HG02970 (cell line): ENCODE data around the gene IGFL4.

ENCODE experiments used
- ATAC-seq: cut with Tn5 transposase; IDR thresholded peaks from one replicate; pipeline ENCODE4 v1.9.1; 2021; ENCODE audit warnings: mild to moderate bottlenecking, moderate library complexity, moderate number of reproducible peaks; ENCODE audit not compliant: unreplicated experiment, low FRiP score

The IGFL4 gene

GRCh38 chr19:46022431-46023310, 18.1 kb downstream of the IGFL4 start, which contains the start of gene PGLYRP1:
TSS of gene PGLYRP1 (minus strand) at chr19:46023053. CDS start at chr19:46023021, 32 bp downstream.
- ATAC-seq: no peak

GRCh38 chr19:46022061-46022430, 18.8 kb downstream of the IGFL4 start:
- ATAC-seq: no peak

DNA sequence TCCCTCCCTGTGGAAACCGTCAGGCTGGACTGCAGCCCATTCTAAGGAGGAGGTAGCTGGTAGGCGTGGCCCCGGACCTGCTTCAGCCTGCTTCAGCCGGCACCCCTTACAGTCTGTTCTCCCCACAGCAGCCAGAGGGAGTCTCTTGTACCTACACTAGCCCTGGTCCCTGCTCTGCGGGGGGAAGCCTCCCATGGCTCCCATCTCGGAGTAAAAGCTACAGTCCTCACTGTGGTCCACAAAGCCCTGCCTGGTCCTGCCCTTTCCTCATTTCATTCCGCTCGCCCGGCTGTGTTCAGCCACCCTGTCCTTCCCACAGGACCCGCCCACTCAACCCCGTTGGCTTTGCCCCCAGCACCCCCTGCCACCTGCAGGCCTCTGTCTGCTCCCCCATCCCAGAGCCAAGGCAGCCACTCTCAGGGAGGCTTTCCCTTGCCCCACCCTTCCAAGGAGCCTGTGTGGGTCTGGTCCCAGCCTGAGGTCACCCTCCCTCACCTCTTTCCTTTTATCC, 19.2 kb downstream of the IGFL4 start:
- ATAC-seq: no peak

GRCh38 chr19:46020819-46021125, 20.0 kb downstream of the IGFL4 start:
- no peak for ATAC-seq

DNA sequence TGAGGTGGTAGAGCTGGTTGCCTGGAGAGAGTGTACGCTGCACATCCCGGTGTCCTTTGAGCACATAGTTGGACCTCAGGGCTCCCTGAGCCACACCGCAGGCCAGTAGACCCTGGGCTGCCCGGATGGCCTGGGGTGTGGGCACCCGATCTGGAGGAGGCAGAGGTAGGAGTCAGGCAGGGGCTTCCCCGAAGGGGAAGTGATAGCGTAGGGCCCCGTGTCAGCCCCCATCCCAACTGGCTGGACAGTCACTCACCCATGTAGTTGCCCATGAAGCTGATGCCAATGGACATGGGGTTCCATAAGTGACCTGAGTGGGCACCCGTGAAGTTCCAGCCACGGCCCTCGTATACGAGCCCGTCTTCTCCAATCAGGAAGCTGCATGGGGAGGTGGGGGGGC, 21.5 kb downstream of the IGFL4 start:
- ATAC-seq: no peak

DNA sequence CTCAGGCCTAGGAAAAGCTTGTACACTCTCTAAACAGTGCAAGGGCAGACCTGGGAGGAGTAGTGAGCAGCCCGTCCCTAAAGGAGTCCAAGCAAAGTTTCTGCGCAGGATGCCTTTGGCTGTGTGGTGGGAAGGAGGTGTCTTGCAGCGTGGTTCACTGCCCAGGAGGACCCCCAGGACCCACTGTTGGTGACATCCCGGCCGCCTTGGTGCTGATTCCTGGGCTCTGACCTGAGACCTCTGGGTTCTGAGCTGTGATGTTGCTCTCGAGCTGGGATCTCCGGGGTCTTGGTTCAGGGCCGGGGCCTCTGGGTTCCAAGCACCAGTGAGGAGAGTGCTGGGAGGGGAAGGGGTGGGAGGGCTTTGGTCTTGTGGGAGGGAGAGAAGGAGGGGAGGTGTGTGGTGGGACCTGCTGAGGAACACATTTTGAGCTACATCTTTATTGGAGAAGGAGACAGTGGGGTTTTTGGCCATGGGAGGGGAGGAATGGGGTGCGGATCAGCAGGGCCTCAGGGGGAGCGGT, 22.0 kb downstream of the IGFL4 start:
- ATAC-seq: no peak

GRCh38 chr19:46017874-46018675, 22.7 kb downstream of the IGFL4 start:
- no peak for ATAC-seq

DNA sequence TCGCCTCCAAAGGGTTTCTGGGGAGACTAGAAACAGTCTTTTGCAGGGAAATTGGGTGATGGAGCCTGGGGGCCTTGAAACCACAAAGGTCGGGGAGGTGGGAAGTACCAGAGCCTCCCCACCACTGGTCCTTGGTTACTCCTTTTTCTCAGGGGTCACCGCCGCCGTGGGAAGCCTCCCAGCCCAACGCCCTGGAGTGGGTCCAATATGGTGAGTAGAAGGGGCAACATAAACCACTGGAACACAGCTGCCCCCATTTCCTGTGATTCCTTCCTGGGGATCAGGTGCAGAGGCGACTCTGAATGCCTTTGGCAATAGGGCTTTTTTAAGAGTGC, 23.7 kb downstream of the IGFL4 start:
- no peak for ATAC-seq

DNA sequence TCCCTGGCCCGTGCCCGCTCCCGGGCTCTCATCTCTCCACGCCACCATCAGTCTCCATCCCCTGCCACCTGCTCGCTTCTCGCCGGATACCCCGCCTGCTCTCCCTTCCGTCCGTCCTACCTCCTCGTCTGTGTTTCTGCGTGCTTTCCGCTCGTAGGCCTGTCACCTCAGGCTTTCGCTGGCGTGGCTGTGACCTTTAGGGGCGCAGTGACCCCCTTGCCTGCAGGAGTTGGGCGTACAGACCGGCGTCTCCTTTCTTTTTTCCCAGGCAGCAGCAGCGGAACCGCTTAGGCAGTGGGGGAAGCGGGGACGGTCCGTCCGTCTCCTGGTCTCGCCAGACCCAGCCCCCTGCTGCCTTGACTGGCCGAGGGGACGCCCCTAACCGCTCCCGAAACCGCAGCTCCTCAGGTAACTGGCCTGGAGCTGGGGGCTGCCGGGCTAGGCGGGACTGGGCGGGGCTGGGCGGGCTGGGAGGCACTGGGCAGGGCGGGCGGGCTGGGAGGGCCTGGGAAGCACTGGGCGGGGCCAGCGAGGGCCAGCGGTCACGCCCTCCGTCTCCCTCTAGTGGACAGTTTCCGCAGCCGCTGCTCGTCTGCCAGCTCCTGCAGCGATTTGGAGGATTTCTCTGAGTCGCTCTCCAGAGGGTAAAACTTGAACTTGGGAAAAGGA, 24.2 kb downstream of the IGFL4 start:
- peak; percentile 55 for ATAC-seq

- no peak for ATAC-seq
Observed at GRCh38 chr19:46015687-46016425, 24.9 kb downstream of the IGFL4 start.

GRCh38 chr19:46014941-46015686, 25.7 kb downstream of the IGFL4 start:
- ATAC-seq: no peak

GRCh38 chr19:46014534-46014933, 26.3 kb downstream of the IGFL4 start:
- no peak for ATAC-seq

DNA sequence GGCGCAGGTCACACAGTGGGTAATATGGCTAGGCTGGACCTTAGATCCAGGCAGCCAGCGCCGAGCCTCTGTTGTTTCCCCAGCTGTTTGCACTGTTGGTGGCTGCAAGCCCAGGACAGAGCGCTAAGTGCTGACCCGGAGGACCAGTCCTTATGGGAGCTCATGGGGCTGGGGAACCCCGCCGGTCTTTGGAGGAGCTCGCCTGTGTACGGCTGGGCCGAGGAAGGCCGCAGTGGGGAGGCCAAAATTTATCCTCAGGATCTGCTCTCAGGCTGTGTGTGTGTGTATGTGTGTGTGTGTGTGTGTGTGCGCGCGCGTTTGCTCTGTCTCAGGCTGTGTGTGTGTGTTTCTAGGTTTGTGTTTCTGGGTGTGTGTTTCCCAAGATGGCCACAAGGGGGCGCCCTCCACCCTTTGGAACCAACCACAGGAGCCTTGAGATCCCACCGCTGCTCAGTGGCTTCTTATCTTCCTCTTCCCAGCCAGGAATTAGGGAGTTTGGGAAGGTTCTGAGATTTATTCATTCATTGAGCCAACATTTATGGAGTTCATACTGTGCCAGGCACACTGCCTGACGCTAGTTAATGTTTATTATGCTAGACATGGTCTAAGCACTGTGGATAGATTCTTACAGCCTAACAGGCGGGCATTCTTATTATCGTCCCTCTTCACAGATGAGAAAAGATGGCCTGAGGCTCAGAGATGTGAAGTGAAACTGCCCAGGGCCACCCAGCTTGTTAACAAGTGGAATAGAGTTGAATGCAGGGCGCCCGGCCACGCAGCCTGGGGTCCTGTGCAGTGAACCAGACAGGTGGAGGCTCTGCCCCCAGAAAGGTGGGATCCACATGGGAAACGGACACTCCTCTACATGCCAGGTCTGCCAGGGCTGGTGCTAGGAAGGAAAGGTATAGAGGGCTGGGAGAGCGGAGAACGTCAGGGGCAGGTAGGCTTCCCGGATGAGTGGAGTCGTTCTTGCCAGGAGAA, 31.0 kb downstream of the IGFL4 start:
- ATAC-seq: no peak

DNA sequence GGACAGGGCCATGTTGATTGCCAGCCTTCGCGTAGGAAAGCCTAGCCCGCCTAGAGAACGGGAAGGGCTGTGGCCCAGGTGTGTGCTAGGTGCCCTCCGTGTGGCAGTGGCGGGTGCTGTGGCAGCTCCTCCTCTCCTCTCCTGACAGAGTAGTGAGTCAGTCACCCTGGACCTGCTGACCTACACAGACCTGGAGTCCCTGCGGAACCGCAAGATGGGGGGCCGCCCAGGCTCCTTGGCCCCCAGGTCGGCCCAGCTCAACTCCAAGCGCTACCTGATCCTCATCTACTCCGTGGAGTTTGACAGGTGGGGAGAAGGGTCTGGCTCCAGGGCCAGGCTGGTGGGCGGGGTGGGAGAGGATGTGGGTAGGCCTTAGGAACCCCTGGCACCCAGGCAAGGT, 34.4 kb downstream of the IGFL4 start:
- no peak for ATAC-seq

DNA sequence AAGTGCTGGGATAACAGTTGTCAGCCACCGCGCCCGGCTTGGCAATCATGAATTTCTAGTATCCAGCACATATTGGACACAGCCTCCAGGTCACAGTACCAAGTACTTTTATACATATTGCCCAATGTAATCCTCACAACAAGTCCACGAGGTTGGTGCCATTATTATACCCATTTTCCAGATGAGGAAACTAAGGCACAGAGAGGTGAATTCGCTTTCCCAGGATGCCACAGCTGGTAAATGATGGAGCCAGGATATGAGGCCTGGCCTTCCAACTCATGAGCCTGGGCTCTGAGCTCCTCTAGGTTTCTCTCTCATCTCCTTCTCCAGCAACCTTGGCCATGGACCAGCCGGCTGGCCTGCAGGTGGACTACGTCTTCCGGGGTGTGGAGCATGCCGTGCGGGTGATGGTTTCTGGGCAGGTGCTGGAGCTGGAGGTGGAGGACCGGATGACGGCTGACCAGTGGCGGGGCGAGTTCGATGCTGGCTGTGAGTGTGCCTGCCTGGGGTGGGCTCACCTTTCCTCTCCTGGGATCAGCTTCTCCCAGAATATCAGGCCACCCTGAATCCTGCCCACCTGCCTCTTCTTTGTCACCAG, 38.0 kb downstream of the IGFL4 start:
- ATAC-seq: no peak

- no peak for ATAC-seq
Observed at GRCh38 chr19:46000491-46001246, 40.1 kb downstream of the IGFL4 start.

DNA sequence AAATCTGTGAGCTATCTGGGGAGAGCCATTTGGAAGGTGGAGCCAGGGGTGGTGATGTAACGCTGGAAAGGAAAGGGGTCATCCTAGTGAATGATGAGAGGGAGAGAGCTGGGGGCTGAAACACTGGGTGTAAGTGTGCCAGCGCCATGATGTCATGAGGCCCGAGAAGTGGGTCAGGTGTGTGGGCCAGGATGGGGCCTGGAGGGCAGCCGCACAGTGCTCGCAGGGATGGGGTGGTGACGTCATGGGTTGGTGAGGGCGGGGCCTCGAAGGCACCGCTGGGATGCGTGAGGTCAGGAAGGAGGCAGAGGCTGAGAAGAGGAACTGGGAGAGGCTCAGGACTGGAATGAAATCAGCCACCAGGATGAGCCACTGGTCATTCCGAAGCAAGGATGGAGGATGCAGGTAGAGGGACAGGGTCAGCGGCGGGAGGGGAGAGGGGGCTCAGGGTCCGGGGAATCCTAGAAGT, 41.1 kb downstream of the IGFL4 start:
- no peak for ATAC-seq
